Endothelial cell (in vitro differentiated cells): ENCODE measurements around the gene CYRIA. TPM values are rescaled to one million over a fixed set of nuclear protein-coding genes. Genes with fewer than 3 reads are reported as not detected.

ENCODE experiments used
- DNase-seq: peaks from one replicate; pipeline ENCODE4 v3.0.0; 2021; ENCODE audit warnings: low spot score
- H3K27ac Mint-ChIP-seq: one replicate; pipeline ENCODE4 v1.8.0; 2021; ENCODE audit warnings: mixed read lengths, inconsistent platforms; ENCODE audit not compliant: unreplicated experiment
- H3K27me3 Mint-ChIP-seq: one replicate; pipeline ENCODE4 v1.8.0; 2021; ENCODE audit warnings: mild to moderate bottlenecking, moderate library complexity, mixed read lengths, inconsistent platforms; ENCODE audit not compliant: unreplicated experiment
- H3K36me3 Mint-ChIP-seq: one replicate; pipeline ENCODE4 v1.8.0; 2021; ENCODE audit warnings: mild to moderate bottlenecking, low read depth, mixed read lengths, inconsistent platforms; ENCODE audit not compliant: unreplicated experiment
- H3K4me1 Mint-ChIP-seq: one replicate; pipeline ENCODE4 v1.8.0; 2021; ENCODE audit warnings: mild to moderate bottlenecking, mixed read lengths, inconsistent platforms; ENCODE audit not compliant: unreplicated experiment
- H3K4me3 Mint-ChIP-seq: one replicate; pipeline ENCODE4 v1.8.0; 2021; ENCODE audit warnings: mild to moderate bottlenecking, mixed read lengths, inconsistent platforms; ENCODE audit not compliant: unreplicated experiment
- H3K9me3 Mint-ChIP-seq: one replicate; pipeline ENCODE4 v1.8.0; 2021; ENCODE audit warnings: mixed read lengths, inconsistent platforms; ENCODE audit not compliant: unreplicated experiment
- CTCF ChIP-seq: fragments of 200-600 bp; sonication (generic); IDR thresholded peaks from one replicate; pipeline ENCODE4 v1.5.0; 2021; ENCODE audit warnings: antibody characterized with exemption; ENCODE audit not compliant: unreplicated experiment
- total RNA-seq: library from RNA; stranded (reverse); fragmentation: NEBNext Ultra II Directional; extraction: Animal tissue kit (Norgen Biotek cat#: 25700); gene quantifications from one replicate; pipeline ENCODE4 v1.2.1, GENCODE V29; 2021; ENCODE audit not compliant: unreplicated experiment

The CYRIA gene
- total RNA-seq, 1 donor from 2014 or later: 32.4 TPM

- H3K27me3 Mint-ChIP-seq: peaks cover 2% of the 10 kb centered on the region
- H3K27ac Mint-ChIP-seq: no peak overlapping the region
- DNase-seq: no peak
- peaks cover 17% of the 10 kb centered on the region for H3K36me3 Mint-ChIP-seq
- H3K9me3 Mint-ChIP-seq: no peaks in the 10 kb centered on the region
- peaks cover 60% of the 10 kb centered on the region for H3K4me1 Mint-ChIP-seq
- H3K4me3 Mint-ChIP-seq: no peak overlapping the region
- no peak for TF ChIP-seq CTCF
Measured at GRCh38 chr2:16660556-16660955, 5.1 kb downstream of the CYRIA start.

GRCh38 chr2:16660114-16660513 lies 5.5 kb downstream of the CYRIA start:
- no peak for TF ChIP-seq CTCF
- no peak for DNase-seq
- Mint-ChIP-seq H3K4me3 (no peak overlapping the region), H3K36me3 (peaks cover 17% of the 10 kb centered on the region), H3K27me3 (peaks cover 2% of the 10 kb centered on the region), H3K4me1 (peaks cover 58% of the 10 kb centered on the region), H3K9me3 (no peaks in the 10 kb centered on the region), H3K27ac (no peak overlapping the region)

GRCh38 chr2:16658076-16658739 lies 7.4 kb downstream of the CYRIA start:
- Mint-ChIP-seq H3K4me3 (no peak overlapping the region), H3K9me3 (no peaks in the 10 kb centered on the region), H3K27ac (no peak overlapping the region), H3K4me1 (peaks cover 49% of the 10 kb centered on the region), H3K36me3 (peaks cover 11% of the 10 kb centered on the region), H3K27me3 (peaks cover under 1% of the 10 kb centered on the region)
- no peak for DNase-seq
- no peak for TF ChIP-seq CTCF

- peaks cover 52% of the 10 kb centered on the region for H3K4me1 Mint-ChIP-seq
- no peak for DNase-seq
- no peaks in the 10 kb centered on the region for H3K9me3 Mint-ChIP-seq
- no peak overlapping the region for H3K27ac Mint-ChIP-seq
- no peaks in the 10 kb centered on the region for H3K27me3 Mint-ChIP-seq
- H3K4me3 Mint-ChIP-seq: no peak overlapping the region
- peaks cover 8% of the 10 kb centered on the region for H3K36me3 Mint-ChIP-seq
- TF ChIP-seq CTCF: no peak
Measured at GRCh38 chr2:16657671-16658070, 8.0 kb downstream of the CYRIA start.

- Mint-ChIP-seq H3K4me1 (peaks cover 55% of the 10 kb centered on the region), H3K4me3 (no peak overlapping the region), H3K27ac (no peak overlapping the region), H3K36me3 (peaks cover 8% of the 10 kb centered on the region), H3K9me3 (no peaks in the 10 kb centered on the region), H3K27me3 (no peaks in the 10 kb centered on the region)
- no peak for DNase-seq
- TF ChIP-seq CTCF: no peak
Measured at GRCh38 chr2:16656784-16657391, 8.7 kb downstream of the CYRIA start.
